GM12891 (cell line): ENCODE results near the gene OTP.

Source experiments
- DNase-seq: peaks from one replicate; pipeline ENCODE4 v3.0.0; 2011; ENCODE audit warnings: low spot score; ENCODE audit not compliant: insufficient read length
- FAIRE-seq: peaks from 2 replicates; lab custom pipeline; 2011; peaks lifted over from hg19 to GRCh38; lab: Jason Lieb, UNC
- PAX5 ChIP-seq: IDR thresholded peaks from 2 replicates; pipeline ENCODE4 v1.6.1; 2011; ENCODE audit warnings: low read length, moderate library complexity, mild to moderate bottlenecking; ENCODE audit not compliant: insufficient read depth, severe bottlenecking
- POLR2A ChIP-seq: IDR thresholded peaks from 2 replicates; pipeline ENCODE4 v1.6.1; 2011; ENCODE audit warnings: low read depth, low read length, control low read depth
- POLR2AphosphoS5 ChIP-seq: IDR thresholded peaks from 2 replicates; pipeline ENCODE4 v1.6.1; 2011; ENCODE audit warnings: low read depth, low read length, control low read depth
- POU2F2 ChIP-seq: IDR thresholded peaks from 2 replicates; pipeline ENCODE4 v1.6.1; 2011; ENCODE audit warnings: low read depth, mild to moderate bottlenecking, control low read depth, low read length, moderate library complexity
- SPI1 ChIP-seq: IDR thresholded peaks from 2 replicates; pipeline ENCODE4 v1.6.1; 2011; ENCODE audit warnings: low read depth, low read length, control low read depth
- TAF1 ChIP-seq: IDR thresholded peaks from 2 replicates; pipeline ENCODE4 v1.6.1; 2011; ENCODE audit warnings: low read depth, low read length, control low read depth

OTP gene

GRCh38 chr5:77632526-77633206 is 5.8 kb downstream of the OTP start:
- TF ChIP-seq SPI1 (no peak), POLR2A (no peak), PAX5 (no peak), POLR2AphosphoS5 (no peak)
- FAIRE-seq (peak; percentile 71), DNase-seq (no peak)

- peak; percentile 69; the same call in 1 of the 2 replicates for TF ChIP-seq POLR2A
- TF ChIP-seq TAF1 = peak; percentile 54; the same call in 1 of the 2 replicates
- peak; percentile 61; the same call in 1 of the 2 replicates for TF ChIP-seq POU2F2
- TF ChIP-seq PAX5 = no peak
- TF ChIP-seq SPI1 = no peak
- peak; percentile 79 for TF ChIP-seq POLR2AphosphoS5
- DNase-seq (peak; percentile 84), FAIRE-seq (peak; percentile 98)
These were observed 8.3 kb downstream of the OTP start for GRCh38 chr5:77630114-77630680.

- no peak for DNase-seq
- TF ChIP-seq POLR2A (no peak), PAX5 (no peak), POU2F2 (no peak), SPI1 (no peak), TAF1 (no peak), POLR2AphosphoS5 (no peak)
- no peak for FAIRE-seq
These were observed 8.9 kb downstream of the OTP start for GRCh38 chr5:77629509-77630113.

GRCh38 chr5:77628840-77629508 is 9.5 kb downstream of the OTP start:
- TF ChIP-seq POLR2AphosphoS5 (no peak), PAX5 (no peak), TAF1 (no peak), POU2F2 (no peak), SPI1 (no peak), POLR2A (no peak)
- no peak for DNase-seq
- peak; percentile 73 for FAIRE-seq

- DNase-seq (no peak), FAIRE-seq (no peak)
These were observed 10.4 kb downstream of the OTP start for GRCh38 chr5:77627869-77628674.

GRCh38 chr5:77623203-77623740 is 15.2 kb downstream of the OTP start:
- DNase-seq (no peak), FAIRE-seq (no peak)
- TF ChIP-seq POLR2A = no peak
- no peak for TF ChIP-seq POU2F2
- no peak for TF ChIP-seq PAX5
- TF ChIP-seq POLR2AphosphoS5 = no peak
- TF ChIP-seq TAF1 = no peak
- TF ChIP-seq SPI1 = no peak

More at GRCh38 chr5:77627869-77628674, 10.4 kb downstream of the OTP start:
- TF ChIP-seq PAX5 = no peak
- no peak for TF ChIP-seq POU2F2
- no peak for TF ChIP-seq TAF1
- TF ChIP-seq SPI1 = no peak
- TF ChIP-seq POLR2A = no peak
- TF ChIP-seq POLR2AphosphoS5 = no peak

GRCh38 chr5:77621440-77621839 is 17.1 kb downstream of the OTP start:
- DNase-seq = no peak
- TF ChIP-seq TAF1 (no peak), POLR2A (no peak)
- FAIRE-seq = no peak

- TF ChIP-seq POU2F2 (no peak), PAX5 (no peak), POLR2A (no peak), TAF1 (no peak), POLR2AphosphoS5 (no peak), SPI1 (no peak)
- FAIRE-seq = no peak
- DNase-seq = no peak
These were observed 18.1 kb downstream of the OTP start for GRCh38 chr5:77620405-77620804.
